22Rv1 (cell line): ENCODE measurements around the gene PRKCE.

ENCODE experiments used
- CTCF ChIP-seq: fragments of 450-650 bp; IDR thresholded peaks from 2 replicates; pipeline ENCODE4 v1.5.1; 2017; ENCODE audit warnings: mild to moderate bottlenecking
- ZFX ChIP-seq: fragments of 450-650 bp; IDR thresholded peaks from 2 replicates; pipeline ENCODE4 v1.6.1; 2017; ENCODE audit warnings: antibody characterized with exemption, borderline replicate concordance

- no peak for TF ChIP-seq CTCF
- TF ChIP-seq ZFX = no peak
Observed at GRCh38 chr2:45855374-45855773, 203.9 kb downstream of the PRKCE start.
